SU-DHL-6 (cell line): ENCODE results near the gene PDE3A.

Experiments used
- H2AFZ ChIP-seq: fragments of 200-600 bp; sonication (generic); 2 replicates; pipeline ENCODE4 v1.6.1; 2014; ENCODE audit warnings: low read depth, mild to moderate bottlenecking, moderate library complexity, mixed read lengths, antibody characterized with exemption, low read length; ENCODE audit not compliant: severe bottlenecking
- H3F3A ChIP-seq: fragments of 200-600 bp; shearing (Covaris generic); 2 replicates; pipeline ENCODE4 v1.6.0; 2016; ENCODE audit warnings: antibody characterized with exemption, mild to moderate bottlenecking; ENCODE audit not compliant: insufficient read depth
- H3K27ac ChIP-seq: fragments of 200-600 bp; sonication (generic); 2 replicates; pipeline ENCODE4 v1.5.1; 2016; ENCODE audit warnings: low read depth, mild to moderate bottlenecking, low read length, moderate library complexity, mixed read lengths
- H3K27me3 ChIP-seq: fragments of 200-600 bp; sonication (generic), shearing (Covaris generic); 2 replicates; pipeline ENCODE4 v1.6.0; 2014; ENCODE audit warnings: mild to moderate bottlenecking, low read length
- H3K36me3 ChIP-seq: fragments of 200-600 bp; sonication (generic); 2 replicates; pipeline ENCODE4 v1.6.1; 2014; ENCODE audit warnings: mild to moderate bottlenecking, low read length, mixed read lengths
- H3K4me2 ChIP-seq: fragments of 300-600, 200-600 bp; shearing (Covaris generic), sonication (generic); 2 replicates; pipeline ENCODE4 v1.6.0; 2014; ENCODE audit warnings: low read length, low read depth, mild to moderate bottlenecking; ENCODE audit not compliant: poor library complexity, severe bottlenecking
- H3K4me3 ChIP-seq: fragments of 200-600 bp; sonication (generic); 2 replicates; pipeline ENCODE4 v1.5.1; 2014; ENCODE audit warnings: antibody characterized with exemption, low read length, mild to moderate bottlenecking, mixed read lengths; ENCODE audit not compliant: insufficient read depth, poor library complexity, severe bottlenecking
- H3K79me2 ChIP-seq: fragments of 200-600 bp; sonication (generic); 2 replicates; pipeline ENCODE4 v1.6.1; 2014; ENCODE audit warnings: mild to moderate bottlenecking, low read length, moderate library complexity; ENCODE audit not compliant: insufficient read depth
- H3K9ac ChIP-seq: fragments of 200-600 bp; sonication (generic); 2 replicates; pipeline ENCODE4 v1.7.0; 2014; ENCODE audit warnings: mild to moderate bottlenecking, low read length
- H3K9me2 ChIP-seq: fragments of 200-600 bp; sonication (generic); replicated peaks from 2 replicates; pipeline ENCODE4 v1.6.1; 2014; ENCODE audit warnings: low read length; ENCODE audit not compliant: insufficient read depth
- H3K9me3 ChIP-seq: fragments of 200-600 bp; sonication (generic); 2 replicates; pipeline ENCODE4 v1.6.1; 2014; ENCODE audit warnings: low read length, mixed read lengths; ENCODE audit not compliant: insufficient read depth
- H4K20me1 ChIP-seq: fragments of 200-600 bp; sonication (generic); 2 replicates; pipeline ENCODE4 v1.6.1; 2014; ENCODE audit warnings: low read depth, mild to moderate bottlenecking, antibody characterized with exemption, low read length, moderate library complexity, mixed read lengths
- EZH2phosphoT487 ChIP-seq: fragments of 200-600 bp; sonication (generic), shearing (Covaris generic); conservative IDR thresholded peaks from 2 replicates; pipeline ENCODE4 v1.6.1; 2018; ENCODE audit warnings: mild to moderate bottlenecking, antibody characterized with exemption, low read length, moderate library complexity, mixed read lengths
- TF ChIP-seq, protein P1 (sequence below): fragments of 200-600 bp; sonication (generic); IDR thresholded peaks from one replicate; pipeline ENCODE4 v1.5.1; 2017; ENCODE audit warnings: antibody characterized with exemption, mild to moderate bottlenecking, low read length, moderate library complexity; ENCODE audit not compliant: insufficient read depth, poor library complexity, severe bottlenecking

The PDE3A gene

DNA sequence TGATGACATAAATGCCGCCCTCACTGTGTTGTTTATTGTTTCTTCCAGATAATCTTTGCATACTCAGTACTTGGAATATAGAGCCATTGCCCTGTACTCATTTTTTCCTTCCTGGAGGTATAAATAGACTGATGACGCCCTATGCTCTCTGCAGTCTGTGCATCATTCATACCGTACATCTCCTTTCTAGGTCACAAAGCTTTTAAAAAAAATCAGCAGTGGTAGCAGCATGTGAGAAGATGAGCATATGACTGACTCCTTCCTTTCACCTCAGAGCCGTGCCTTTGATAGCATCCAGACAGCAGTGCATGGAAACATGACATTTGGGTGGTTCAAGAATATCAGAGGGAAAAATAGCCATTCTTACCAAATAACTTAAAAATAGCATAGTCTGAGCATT, 77.3 kb downstream of the PDE3A start:
- Histone ChIP-seq H3K9ac (no peak overlapping the region), H3K27me3 (no peaks in the 10 kb centered on the region), H3K4me3 (no peak overlapping the region), H3K9me2 (no peaks in the 10 kb centered on the region), H4K20me1 (no peaks in the 10 kb centered on the region), H3K4me2 (no peak overlapping the region), H2AFZ (no peak overlapping the region), H3K27ac (no peak overlapping the region), H3F3A (no peaks in the 10 kb centered on the region), H3K79me2 (no peaks in the 10 kb centered on the region), H3K36me3 (no peaks in the 10 kb centered on the region), H3K9me3 (no peaks in the 10 kb centered on the region)
- TF ChIP-seq EZH2phosphoT487: no peak
- TF ChIP-seq, protein P1, sequence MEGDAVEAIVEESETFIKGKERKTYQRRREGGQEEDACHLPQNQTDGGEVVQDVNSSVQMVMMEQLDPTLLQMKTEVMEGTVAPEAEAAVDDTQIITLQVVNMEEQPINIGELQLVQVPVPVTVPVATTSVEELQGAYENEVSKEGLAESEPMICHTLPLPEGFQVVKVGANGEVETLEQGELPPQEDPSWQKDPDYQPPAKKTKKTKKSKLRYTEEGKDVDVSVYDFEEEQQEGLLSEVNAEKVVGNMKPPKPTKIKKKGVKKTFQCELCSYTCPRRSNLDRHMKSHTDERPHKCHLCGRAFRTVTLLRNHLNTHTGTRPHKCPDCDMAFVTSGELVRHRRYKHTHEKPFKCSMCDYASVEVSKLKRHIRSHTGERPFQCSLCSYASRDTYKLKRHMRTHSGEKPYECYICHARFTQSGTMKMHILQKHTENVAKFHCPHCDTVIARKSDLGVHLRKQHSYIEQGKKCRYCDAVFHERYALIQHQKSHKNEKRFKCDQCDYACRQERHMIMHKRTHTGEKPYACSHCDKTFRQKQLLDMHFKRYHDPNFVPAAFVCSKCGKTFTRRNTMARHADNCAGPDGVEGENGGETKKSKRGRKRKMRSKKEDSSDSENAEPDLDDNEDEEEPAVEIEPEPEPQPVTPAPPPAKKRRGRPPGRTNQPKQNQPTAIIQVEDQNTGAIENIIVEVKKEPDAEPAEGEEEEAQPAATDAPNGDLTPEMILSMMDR: no peak

DNA sequence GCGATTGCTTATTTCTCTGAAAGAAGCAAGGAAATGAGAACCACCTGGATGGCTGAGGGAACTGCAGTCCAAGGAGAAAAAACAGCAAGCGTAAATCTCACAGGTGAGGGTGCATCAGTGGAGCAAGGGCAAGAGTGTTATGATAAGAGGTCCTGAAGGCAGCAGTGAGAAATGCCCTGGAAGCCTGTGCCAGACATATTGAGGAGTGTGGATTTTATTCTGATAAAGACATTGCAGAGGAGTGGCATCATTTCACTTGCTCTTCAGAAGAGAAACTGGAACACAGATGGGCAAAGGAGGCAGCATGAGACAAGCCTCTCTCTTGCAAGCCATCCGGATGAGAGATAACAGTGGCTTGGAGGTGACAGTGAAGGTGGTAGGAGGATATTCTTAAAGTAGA, 78.5 kb downstream of the PDE3A start:
- H3K79me2 ChIP-seq: no peaks in the 10 kb centered on the region
- no peaks in the 10 kb centered on the region for H3K9me3 ChIP-seq
- no peak overlapping the region for H3K4me3 ChIP-seq
- H3K36me3 ChIP-seq: no peaks in the 10 kb centered on the region
- no peak overlapping the region for H3K9ac ChIP-seq
- no peak overlapping the region for H3K4me2 ChIP-seq
- no peak overlapping the region for H3K27ac ChIP-seq
- H3K9me2 ChIP-seq: no peaks in the 10 kb centered on the region
- no peaks in the 10 kb centered on the region for H4K20me1 ChIP-seq
- no peaks in the 10 kb centered on the region for H3F3A ChIP-seq
- no peaks in the 10 kb centered on the region for H3K27me3 ChIP-seq
- no peak for TF ChIP-seq EZH2phosphoT487
- TF ChIP-seq, protein P1: no peak
- H2AFZ ChIP-seq: no peak overlapping the region

DNA sequence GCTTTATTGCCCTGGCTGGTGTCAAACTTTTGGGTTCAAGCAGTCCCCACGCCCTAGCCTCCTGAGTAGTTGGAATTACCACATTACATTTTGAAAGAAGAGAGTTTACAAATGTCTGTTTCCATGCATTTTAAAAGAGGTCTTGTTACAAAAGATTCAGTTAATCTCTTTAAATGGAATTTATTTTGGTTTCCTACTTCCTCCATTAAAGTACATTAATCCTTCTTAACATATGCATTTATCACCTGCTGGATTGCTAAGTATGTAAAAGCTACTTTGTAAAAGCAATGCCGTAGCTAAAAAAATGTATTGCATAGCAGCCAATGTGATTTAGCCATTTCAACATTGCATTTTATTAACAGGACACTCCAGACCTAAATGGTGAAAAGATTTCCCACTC, 80.4 kb downstream of the PDE3A start:
- no peaks in the 10 kb centered on the region for H3F3A ChIP-seq
- H3K4me3 ChIP-seq: no peak overlapping the region
- no peaks in the 10 kb centered on the region for H3K36me3 ChIP-seq
- H3K27ac ChIP-seq: no peak overlapping the region
- H3K79me2 ChIP-seq: no peaks in the 10 kb centered on the region
- TF ChIP-seq, protein P1: no peak
- no peak for TF ChIP-seq EZH2phosphoT487
- H4K20me1 ChIP-seq: no peaks in the 10 kb centered on the region
- H3K4me2 ChIP-seq: no peak overlapping the region
- H3K9me2 ChIP-seq: no peaks in the 10 kb centered on the region
- H2AFZ ChIP-seq: no peak overlapping the region
- no peaks in the 10 kb centered on the region for H3K27me3 ChIP-seq
- no peak overlapping the region for H3K9ac ChIP-seq
- no peaks in the 10 kb centered on the region for H3K9me3 ChIP-seq
